AG09319 (cell line): ENCODE measurements around the gene CNTNAP5.

Experiments used
- DNase-seq: peaks from one replicate; pipeline ENCODE4 v3.0.0-alpha.2; 2010; ENCODE audit warnings: low read depth; ENCODE audit errors: extremely low read depth
- TF ChIP-seq, protein P1 (sequence below): IDR thresholded peaks from 2 replicates; pipeline ENCODE4 v1.5.1; 2011; ENCODE audit warnings: low read depth, mild to moderate bottlenecking, inconsistent platforms, low read length, moderate library complexity

CNTNAP5 gene

DNA sequence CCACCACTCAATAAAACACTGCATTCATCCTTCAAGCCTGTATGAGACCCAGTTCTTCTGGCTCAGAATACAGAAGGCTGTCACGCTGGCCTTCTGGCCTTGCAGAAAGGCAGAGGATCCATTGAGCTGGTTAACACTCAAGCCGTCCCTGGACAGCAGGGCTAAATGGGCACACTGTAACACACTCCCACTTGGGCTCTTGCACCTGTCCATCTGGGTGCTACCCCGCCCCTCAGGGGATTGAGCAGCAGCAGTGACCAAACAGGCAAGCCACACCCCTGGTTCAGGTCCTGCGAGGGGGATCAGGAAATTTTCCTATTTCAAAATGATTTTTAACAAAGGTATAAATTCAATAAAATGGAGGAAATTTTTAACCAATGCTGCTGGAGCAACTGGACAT, 936.0 kb downstream of the CNTNAP5 start:
- TF ChIP-seq, protein P1, sequence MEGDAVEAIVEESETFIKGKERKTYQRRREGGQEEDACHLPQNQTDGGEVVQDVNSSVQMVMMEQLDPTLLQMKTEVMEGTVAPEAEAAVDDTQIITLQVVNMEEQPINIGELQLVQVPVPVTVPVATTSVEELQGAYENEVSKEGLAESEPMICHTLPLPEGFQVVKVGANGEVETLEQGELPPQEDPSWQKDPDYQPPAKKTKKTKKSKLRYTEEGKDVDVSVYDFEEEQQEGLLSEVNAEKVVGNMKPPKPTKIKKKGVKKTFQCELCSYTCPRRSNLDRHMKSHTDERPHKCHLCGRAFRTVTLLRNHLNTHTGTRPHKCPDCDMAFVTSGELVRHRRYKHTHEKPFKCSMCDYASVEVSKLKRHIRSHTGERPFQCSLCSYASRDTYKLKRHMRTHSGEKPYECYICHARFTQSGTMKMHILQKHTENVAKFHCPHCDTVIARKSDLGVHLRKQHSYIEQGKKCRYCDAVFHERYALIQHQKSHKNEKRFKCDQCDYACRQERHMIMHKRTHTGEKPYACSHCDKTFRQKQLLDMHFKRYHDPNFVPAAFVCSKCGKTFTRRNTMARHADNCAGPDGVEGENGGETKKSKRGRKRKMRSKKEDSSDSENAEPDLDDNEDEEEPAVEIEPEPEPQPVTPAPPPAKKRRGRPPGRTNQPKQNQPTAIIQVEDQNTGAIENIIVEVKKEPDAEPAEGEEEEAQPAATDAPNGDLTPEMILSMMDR: no peak
- no peak for DNase-seq
